ENCODE data around the gene GLDC.

GRCh38 chr9:6631207-6631512 is 14.4 kb downstream of the GLDC start:
- TF ChIP-seq CTCF (IDR thresholded peaks at IDR 0.05; ENCODE audit: insufficient read depth, low read length), result no peak
- TF ChIP-seq GABPA (IDR thresholded peaks at IDR 0.05; ENCODE audit: low read depth), result no peak
- no peak for TF ChIP-seq REST (IDR thresholded peaks at IDR 0.05; ENCODE audit: insufficient replicate concordance, low read depth)
